GM18517 (cell line): ENCODE results near the gene COL23A1.
"Not testable (repeated sequence)": the region's sequence is repeated elsewhere in the genome, so short reads cannot be mapped to it uniquely, and the experiment has no call there.

Source experiments
- ATAC-seq: cut with Tn5 transposase; IDR thresholded peaks from one replicate; pipeline ENCODE4 v1.9.1; 2021; ENCODE audit warnings: mild to moderate bottlenecking, moderate library complexity; ENCODE audit not compliant: unreplicated experiment

COL23A1 gene

DNA sequence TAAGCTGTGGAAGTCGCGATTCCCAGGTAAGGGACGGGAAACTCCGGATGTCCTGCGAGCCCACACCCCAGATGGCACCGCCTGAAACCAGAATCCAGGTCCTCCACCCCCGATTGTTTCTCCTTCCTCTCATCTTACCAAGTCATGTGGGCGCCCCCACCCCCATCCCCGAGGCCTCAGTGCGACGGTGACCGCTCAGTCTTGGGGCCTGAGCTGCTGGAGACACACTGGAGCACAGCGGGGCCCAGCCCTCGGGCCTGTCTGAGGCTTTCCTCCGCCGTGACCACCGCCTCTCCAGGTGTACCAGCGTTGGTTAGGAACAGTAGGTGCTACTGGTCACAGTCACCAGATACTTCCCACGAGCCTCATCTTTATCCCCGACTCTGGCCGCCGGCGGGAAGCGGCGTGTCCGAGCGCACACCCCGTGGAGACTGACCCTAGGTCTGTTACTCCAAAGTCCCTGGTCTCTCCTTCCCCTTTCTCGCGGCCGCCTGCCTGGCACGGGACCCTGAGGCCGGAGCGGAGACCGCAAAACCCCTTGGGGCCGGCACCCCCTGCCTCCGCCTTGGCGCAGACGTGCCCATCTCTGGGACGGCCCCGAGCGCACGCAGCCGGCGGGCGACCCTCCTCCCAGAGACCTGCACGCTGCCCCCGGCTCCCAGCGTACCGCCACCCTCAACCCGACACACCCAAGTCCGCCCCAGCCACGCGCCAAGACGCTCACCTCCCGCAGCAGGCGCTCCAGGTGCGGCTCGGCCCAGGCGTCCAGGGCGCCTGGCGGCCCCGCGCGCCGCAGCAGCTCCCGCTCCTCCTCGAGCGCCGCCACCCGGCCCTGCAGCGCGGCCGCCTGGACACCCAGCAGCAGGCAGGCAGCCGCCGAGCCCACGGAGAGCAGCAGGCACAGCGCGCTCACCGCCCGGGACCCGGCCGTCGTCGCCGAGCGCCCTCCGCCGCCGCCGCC is 733 bp downstream of the COL23A1 start:
- ATAC-seq, result no peak

GRCh38 chr5:178588769-178589168 is 1.4 kb downstream of the COL23A1 start:
- ATAC-seq, result no peak

- ATAC-seq, result no peak
These were observed 2.2 kb downstream of the COL23A1 start for GRCh38 chr5:178587763-178588611.

- no peak for ATAC-seq
These were observed 3.8 kb downstream of the COL23A1 start for GRCh38 chr5:178586396-178586795.

DNA sequence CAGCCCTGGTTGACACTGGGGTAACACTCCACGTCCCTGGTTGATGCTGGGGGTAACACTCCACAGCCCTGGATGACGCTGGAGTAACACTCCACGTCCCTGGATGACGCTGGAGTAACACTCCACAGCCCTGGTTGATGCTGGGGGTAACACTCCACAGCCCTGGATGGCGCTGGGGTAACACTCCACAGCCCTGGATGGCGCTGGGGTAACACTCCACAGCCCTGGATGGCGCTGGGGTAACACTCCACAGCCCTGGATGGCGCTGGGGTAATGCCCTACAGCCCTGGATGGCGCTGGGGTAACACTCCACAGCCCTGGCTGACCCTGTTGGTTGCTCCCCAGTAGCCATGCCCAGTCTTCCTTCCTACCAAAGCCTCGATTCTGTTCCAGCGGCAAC is 4.8 kb downstream of the COL23A1 start:
- not testable (repeated sequence) for ATAC-seq

GRCh38 chr5:178583279-178583678 is 6.9 kb downstream of the COL23A1 start:
- no peak for ATAC-seq

GRCh38 chr5:178582291-178582690 is 7.9 kb downstream of the COL23A1 start:
- no peak for ATAC-seq

- no peak for ATAC-seq
These were observed 8.6 kb downstream of the COL23A1 start for GRCh38 chr5:178581621-178582020.

- ATAC-seq, result no peak
These were observed 9.8 kb downstream of the COL23A1 start for GRCh38 chr5:178580271-178580955.

GRCh38 chr5:178577944-178578343 is 12.2 kb downstream of the COL23A1 start:
- ATAC-seq, result no peak

DNA sequence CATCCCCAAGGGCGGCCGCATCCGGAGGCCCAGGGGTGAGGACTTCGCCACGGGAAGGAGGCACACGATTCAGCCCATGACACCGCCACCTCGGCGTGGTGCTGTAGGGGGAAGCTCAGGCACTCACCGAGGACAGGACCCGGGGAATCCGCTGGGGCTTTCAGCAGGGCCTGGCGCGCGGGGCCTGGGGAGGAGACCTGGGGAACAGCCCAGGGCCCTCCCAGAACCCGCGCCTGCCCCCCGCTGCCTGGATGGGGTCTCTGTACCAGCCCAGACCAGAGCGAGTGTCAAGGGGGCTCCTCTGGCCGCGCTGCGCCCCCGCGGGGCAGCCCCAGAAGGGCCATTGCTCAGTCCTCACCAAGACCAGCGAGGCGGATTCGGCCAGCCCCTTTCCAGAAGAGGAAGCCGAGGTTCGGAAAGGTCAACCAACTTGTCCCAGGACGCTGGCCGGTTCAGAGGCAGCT is 12.8 kb downstream of the COL23A1 start:
- no peak for ATAC-seq

- ATAC-seq, result no peak
These were observed 13.4 kb downstream of the COL23A1 start for GRCh38 chr5:178576591-178577351.

- ATAC-seq, result no peak
These were observed 17.0 kb downstream of the COL23A1 start for GRCh38 chr5:178573216-178573615.

- ATAC-seq, result no peak
These were observed 17.6 kb downstream of the COL23A1 start for GRCh38 chr5:178572617-178573016.

- no peak for ATAC-seq
These were observed 20.7 kb downstream of the COL23A1 start for GRCh38 chr5:178569485-178569884.

DNA sequence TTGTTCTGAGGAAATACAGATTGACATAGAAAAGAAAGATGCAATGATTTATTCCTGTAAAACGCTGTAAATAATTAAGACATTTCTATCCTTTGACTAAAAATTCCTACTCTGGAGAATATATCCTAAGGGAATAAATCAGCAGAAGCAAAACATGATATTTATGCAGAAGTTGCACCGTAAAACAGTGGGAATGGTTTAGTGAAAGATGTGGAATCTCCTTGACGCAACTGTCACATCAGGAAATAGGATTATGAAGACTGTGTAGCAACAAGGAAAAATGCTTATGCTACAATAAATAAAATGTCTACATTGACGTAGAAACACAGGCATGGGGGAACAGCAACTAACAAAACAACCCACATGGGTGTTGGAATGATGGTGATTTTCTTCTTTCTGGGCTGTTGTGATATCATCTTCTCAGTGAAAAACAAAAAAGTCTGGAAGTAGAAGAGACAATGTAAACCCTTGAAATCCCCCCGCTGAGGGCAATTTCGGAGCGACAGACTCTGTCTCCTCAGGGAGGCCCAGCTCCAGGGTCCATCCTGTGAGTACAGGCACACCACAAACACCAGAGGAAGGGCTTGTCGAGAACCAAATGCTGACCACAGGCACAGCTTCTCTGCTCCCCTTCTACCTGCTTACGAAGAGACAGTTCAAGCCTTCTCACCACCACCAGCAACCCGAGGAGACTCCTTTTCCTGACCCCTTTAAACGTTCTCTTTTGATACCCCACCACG is 25.2 kb downstream of the COL23A1 start:
- ATAC-seq, result no peak

DNA sequence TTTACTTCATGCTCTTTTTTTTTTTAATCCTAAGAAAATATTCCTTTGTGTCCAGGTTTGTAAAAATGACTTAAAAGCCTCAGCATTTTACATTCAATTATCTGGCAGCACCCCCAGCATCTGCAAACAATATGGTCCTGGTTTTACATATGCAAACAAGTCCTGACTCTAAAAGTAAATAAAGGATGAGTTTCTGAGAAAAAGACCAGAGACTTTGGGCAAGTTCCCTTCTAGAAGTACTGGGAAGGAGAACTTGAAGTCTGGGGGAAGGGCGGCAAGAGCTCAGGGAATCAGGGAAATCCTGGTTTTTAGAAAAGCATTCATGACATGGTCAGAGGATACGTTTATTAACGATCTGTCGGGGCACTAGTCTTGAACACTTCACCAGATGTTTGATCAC is 25.8 kb downstream of the COL23A1 start:
- ATAC-seq, result no peak

GRCh38 chr5:178563621-178564020 is 26.6 kb downstream of the COL23A1 start:
- no peak for ATAC-seq

DNA sequence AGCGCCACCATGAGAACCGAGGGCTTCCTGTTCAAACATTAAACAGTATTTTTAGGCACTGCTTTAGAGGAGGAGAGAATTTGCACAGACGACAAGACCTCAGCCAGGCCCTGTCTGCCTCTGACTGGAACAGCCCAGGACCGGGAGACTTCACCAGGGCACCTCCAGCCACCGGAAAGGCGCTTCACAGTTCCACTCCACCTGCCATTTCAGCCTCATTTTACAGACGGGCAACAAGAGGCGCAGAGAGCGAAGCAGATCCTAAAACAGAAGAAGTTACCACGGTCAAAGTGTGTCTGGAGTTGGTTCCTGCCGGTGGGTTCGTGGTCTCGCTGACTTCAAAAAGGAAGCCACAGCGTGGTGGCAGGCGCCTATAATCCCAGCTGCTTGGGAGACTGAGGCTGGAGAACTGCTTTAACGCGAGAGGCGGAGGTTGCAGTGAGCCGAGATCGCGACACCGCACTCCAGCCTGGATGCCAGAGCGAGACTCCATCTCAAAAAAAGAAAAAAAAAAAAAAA is 28.4 kb downstream of the COL23A1 start:
- ATAC-seq, result no peak
